CD4-positive, alpha-beta memory T cell (primary cell): ENCODE data around the gene TMEM52. TPM values are rescaled to one million over a fixed set of nuclear protein-coding genes. Genes with fewer than 3 reads are reported as not detected.
A peak's percentile ranks its signal among the peaks of the same experiment; 100 is the strongest.
"Not testable (repeated sequence)": the region's sequence is repeated elsewhere in the genome, so short reads cannot be mapped to it uniquely, and the experiment has no call there.

Source experiments
- CTCF ChIA-PET: fragments of 350-600 bp; sonication (Branson Sonifier 250); formaldehyde crosslinking; loops from one replicate; lab custom pipeline; 2021; ENCODE audit warnings: inconsistent platforms; ENCODE audit not compliant: partially characterized antibody; lab: Charles Lee
- POLR2A ChIA-PET: fragments of 350-600 bp; sonication (Branson Sonifier 250); formaldehyde crosslinking; loops from one replicate; lab custom pipeline; 2021; ENCODE audit not compliant: partially characterized antibody; lab: Charles Lee
- DNase-seq, 5 donors: peaks; one replicate each; pipeline versions ENCODE4 v3.0.0 to v3.0.0-alpha.2; 2020 to 2022; ENCODE audit warnings: mixed read lengths in 1 of 5
- H3K27ac ChIP-seq: one replicate; pipeline ENCODE4 v1.7.0; 2013; ENCODE audit warnings: low read depth, low read length
- H3K27me3 ChIP-seq: 2 replicates; pipeline ENCODE4 v1.7.0; 2013; ENCODE audit warnings: mild to moderate bottlenecking, low read length, moderate library complexity; ENCODE audit not compliant: insufficient read depth
- H3K36me3 ChIP-seq: 2 replicates; pipeline ENCODE4 v1.7.0; 2013; ENCODE audit warnings: mild to moderate bottlenecking, low read length, moderate library complexity; ENCODE audit not compliant: insufficient read depth
- H3K4me1 ChIP-seq: 2 replicates; pipeline ENCODE4 v1.7.0; 2013; ENCODE audit warnings: mild to moderate bottlenecking, low read length, moderate library complexity; ENCODE audit not compliant: insufficient read depth
- H3K4me3 ChIP-seq, 2 donors: one replicate each; pipeline ENCODE4 v1.7.0; 2013; ENCODE audit warnings: low read length in 2 of 2, mild to moderate bottlenecking in 1 of 2
- H3K9me3 ChIP-seq, 2 donors: one replicate each; pipeline ENCODE4 v1.7.0; 2013; ENCODE audit warnings: low read length in 2 of 2, control low read depth in 1 of 2; ENCODE audit not compliant: control insufficient read depth in 1 of 2
- H3K27ac Mint-ChIP-seq, 7 donors: one replicate each; pipeline ENCODE4 v1.8.0; 2020 to 2021; ENCODE audit warnings: mixed read lengths in 7 of 7, mild to moderate bottlenecking in 6 of 7, inconsistent platforms in 3 of 7, moderate library complexity in 3 of 7
- H3K27me3 Mint-ChIP-seq, 2 donors: one replicate each; pipeline ENCODE4 v1.8.0; 2020 to 2021; ENCODE audit warnings: mixed read lengths in 2 of 2
- H3K36me3 Mint-ChIP-seq, 2 donors: one replicate each; pipeline ENCODE4 v1.8.0; 2020 to 2021; ENCODE audit warnings: mixed read lengths in 2 of 2, inconsistent platforms in 1 of 2, mild to moderate bottlenecking in 1 of 2
- H3K4me1 Mint-ChIP-seq, 4 donors: one replicate each; pipeline ENCODE4 v1.8.0; 2020 to 2021; ENCODE audit warnings: mixed read lengths in 4 of 4, mild to moderate bottlenecking in 1 of 4
- H3K4me3 Mint-ChIP-seq, 8 donors: one replicate each; pipeline ENCODE4 v1.8.0; 2020 to 2021; ENCODE audit warnings: mixed read lengths in 8 of 8, mild to moderate bottlenecking in 7 of 8, moderate library complexity in 6 of 8, inconsistent platforms in 3 of 8
- H3K9me3 Mint-ChIP-seq, 8 donors: one replicate each; pipeline ENCODE4 v1.8.0; 2020 to 2021; ENCODE audit warnings: mixed read lengths in 8 of 8, mild to moderate bottlenecking in 5 of 8, inconsistent platforms in 3 of 8, moderate library complexity in 1 of 8
- intact Hi-C: fragments of 100-400 bp; cut with micrococcal nuclease; formaldehyde crosslinking; loops from one replicate; pipeline ENCODE4 v1.15.1; 2023
- polyA plus RNA-seq, 2 donors: library from polyadenylated mRNA; unstranded; fragments of 300-500 nt; fragmentation: Illumina TruSeq; gene quantifications; one replicate each; pipeline ENCODE4 v1.2.3, GENCODE V29; 2021
- total RNA-seq, 2 experiments: library from RNA; stranded (reverse); gene quantifications; one replicate each; pipeline ENCODE4 v1.2.3, GENCODE V29; 2021

TMEM52 gene
- total and polyA plus RNA-seq, 4 experiments from 2014 or later, result 0.55 TPM; not detected in 3

DNA sequence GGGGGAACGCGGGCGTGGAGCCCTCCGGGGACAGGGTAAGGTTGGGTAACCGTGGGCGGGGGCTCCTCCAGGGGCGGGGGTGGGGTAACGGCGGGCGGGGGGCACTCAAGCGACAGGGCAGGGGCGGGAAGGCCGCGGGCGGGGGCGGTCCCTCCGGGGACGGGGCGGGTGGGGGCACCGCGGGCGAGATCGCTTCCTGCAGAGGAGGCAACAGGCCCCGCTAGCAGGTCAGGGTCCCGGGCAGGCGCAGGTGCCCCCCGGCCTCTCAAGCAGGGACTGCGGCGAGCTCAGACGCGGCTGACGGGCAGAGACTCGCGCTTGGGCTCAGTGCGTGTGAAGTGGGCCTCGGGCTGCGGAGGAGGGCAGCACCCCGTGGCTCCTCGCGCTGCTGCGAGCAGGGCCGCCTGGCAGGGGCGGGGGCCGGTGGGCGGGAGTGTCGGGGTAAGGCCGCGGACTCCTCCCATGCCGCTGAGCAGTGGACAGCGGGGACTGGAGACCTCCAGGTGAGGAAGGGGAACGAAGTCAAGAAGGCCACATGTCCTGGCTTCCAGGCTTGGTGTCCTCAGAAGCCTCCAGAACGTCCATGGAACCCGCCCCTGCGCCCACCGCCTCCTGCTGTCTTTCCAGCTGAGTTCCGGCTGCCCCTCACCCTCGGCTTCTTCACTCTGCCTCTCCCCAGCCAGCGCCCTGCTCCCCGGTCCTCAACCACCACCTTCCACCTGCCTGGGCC, 27.6 kb downstream of the TMEM52 start:
- H3K4me1 ChIP-seq, result peaks cover 58% of the 10 kb centered on the region
- peak overlapping the region; percentile 91 for H3K27ac ChIP-seq
- intact Hi-C loops, result loop anchor here (1.0 to 5.0 kb wide), 2 partner anchors 18 to 34 kb away; no protein-coding TSS in a partner anchor
- CTCF ChIA-PET, result interaction anchor here (1.0 to 1.7 kb wide), 3 partner anchors 14 to 112 kb away, joined by 4 to 10 read pairs (median 5); no protein-coding TSS in a partner anchor
- no peaks in the 10 kb centered on the region for H3K27me3 ChIP-seq
- H3K36me3 ChIP-seq, result no peaks in the 10 kb centered on the region
- Mint-ChIP-seq H3K4me1 (peaks cover 24 to 66% (median 46%) of the 10 kb centered on the region in 4 donors), H3K36me3 (peaks cover 4 to 12% of the 10 kb centered on the region in 2 donors), H3K4me3 (peak overlapping the region; percentile 78 to 95 (median 90)), H3K27ac (peak overlapping the region; percentile 93 to 99 (median 97)), H3K27me3 (peaks cover 0 to 4% of the 10 kb centered on the region in 2 donors), H3K9me3 (peaks cover 0 to 1% (median 0%) of the 10 kb centered on the region in 8 donors)
- DNase-seq, result peak in 3 of 5 donors; percentile 11 to 71 (median 16)
- POLR2A ChIA-PET, result interaction anchor here (0.6 to 2.4 kb wide), 9 partner anchors 8 to 346 kb away, joined by 3 to 28 read pairs (median 4); no protein-coding TSS in a partner anchor
- H3K4me3 ChIP-seq, result peak overlapping the region; percentile 29 to 69
- no peaks in the 10 kb centered on the region for H3K9me3 ChIP-seq

DNA sequence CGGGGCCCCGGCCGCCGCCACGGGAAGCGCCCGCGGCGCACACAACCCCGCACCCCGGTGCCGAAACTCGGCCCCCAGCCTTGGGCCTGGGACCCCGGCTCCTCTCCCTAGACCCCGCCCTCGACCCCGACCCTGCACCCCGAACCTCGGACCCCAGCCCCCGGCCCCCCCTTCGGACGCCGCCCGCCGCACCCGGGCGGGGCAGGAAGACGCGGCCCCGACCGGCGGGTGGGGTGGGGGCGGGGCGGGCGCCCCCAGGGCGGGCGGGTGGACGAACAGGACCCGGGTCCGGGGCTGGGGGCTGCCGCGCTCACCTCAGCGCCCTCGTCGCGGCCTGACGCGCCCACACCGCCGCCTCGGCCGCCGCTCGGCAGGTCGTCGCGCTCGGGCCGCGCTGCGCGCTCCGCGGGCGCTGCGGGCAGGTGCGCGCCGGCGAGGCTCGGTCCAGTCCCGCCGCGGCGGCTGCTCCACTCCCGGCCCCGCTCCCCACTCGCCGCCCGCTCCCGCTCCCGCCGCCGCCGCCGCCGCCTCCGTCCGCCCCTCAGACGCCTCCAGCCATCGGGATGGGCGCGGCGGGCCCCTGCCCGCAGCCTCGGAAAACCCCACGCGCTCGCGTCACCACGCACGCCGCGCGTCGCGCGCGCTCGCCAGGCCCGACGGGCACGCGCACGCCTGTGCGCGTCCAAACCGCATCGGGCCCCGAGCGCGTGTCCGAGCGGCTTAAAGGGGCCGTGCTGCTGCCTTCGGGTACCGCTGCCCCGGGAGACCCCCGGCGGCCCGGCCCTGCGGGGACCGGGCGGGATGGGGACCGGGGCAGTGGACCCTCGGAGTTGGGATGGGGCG, 28.4 kb downstream of the TMEM52 start, which contains the start of gene GNB1:
GNB1 (minus strand) TSS at position 582 of the 843 bp plus-strand sequence. CDS start 65,634 bp downstream, outside the sequence.
- H3K27me3 Mint-ChIP-seq, result peaks cover 0 to 4% of the 10 kb centered on the region in 2 donors
- POLR2A ChIA-PET, result interaction anchor here (1.1 to 2.4 kb wide), 4 partner anchors 7 to 114 kb away, joined by 3 to 28 read pairs (median 4); no protein-coding TSS in a partner anchor
- CTCF ChIA-PET, result interaction anchor here (1.6 to 1.7 kb wide), 2 partner anchors 15 to 18 kb away, joined by 5 to 10 read pairs; no protein-coding TSS in a partner anchor

DNA sequence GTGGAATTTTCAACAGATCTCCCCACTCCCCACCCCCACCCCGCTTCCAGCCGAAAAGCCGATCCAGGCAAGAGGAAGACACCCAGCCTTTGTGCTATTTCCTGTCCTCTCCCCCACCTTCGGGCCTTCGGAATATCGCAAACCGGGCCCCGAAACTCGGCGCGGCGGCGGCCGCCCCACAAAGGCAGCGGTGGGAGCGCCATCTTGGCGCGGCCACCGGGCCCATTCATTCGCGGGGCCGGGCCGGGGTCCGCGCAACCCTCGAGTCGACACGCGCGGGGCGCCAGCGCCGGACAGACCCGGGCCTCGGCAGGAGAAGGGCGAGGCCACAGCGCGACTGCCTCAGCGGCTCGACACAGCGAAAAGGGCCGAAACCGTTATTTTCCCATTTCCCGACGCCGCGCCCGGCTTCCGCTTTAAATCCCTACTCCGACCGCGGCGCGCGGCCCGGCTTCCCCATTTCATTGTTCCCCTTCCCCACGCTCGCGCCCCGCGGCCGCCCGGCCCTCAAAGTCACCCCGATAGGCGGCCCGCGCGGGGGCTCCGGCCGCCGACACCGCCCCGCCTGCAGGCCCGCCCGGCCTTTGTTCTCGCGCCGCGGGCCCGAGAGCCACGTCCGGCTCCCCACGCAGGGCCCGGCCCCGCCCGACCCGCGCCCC, 29.1 kb downstream of the TMEM52 start:
- Mint-ChIP-seq H3K27me3 (peaks cover 0 to 2% of the 10 kb centered on the region in 2 donors), H3K9me3 (peaks cover 0 to 1% (median 0%) of the 10 kb centered on the region in 8 donors), H3K36me3 (peaks cover 8 to 14% of the 10 kb centered on the region in 2 donors), H3K4me1 (peaks cover 29 to 67% (median 48%) of the 10 kb centered on the region in 4 donors), H3K4me3 (peak overlapping the region; percentile 71 to 93 (median 87)), H3K27ac (peak overlapping the region; percentile 81 to 94 (median 88))
- DNase-seq, result peak in 4 of 5 donors; percentile 40 to 62 (median 50)
- Histone ChIP-seq H3K9me3 (no peaks in the 10 kb centered on the region), H3K36me3 (no peaks in the 10 kb centered on the region), H3K27me3 (no peaks in the 10 kb centered on the region), H3K4me1 (peaks cover 66% of the 10 kb centered on the region), H3K4me3 (peak overlapping the region; percentile 74 to 76), H3K27ac (peak overlapping the region; percentile 91)
- ChIA-PET POLR2A (interaction anchor here (0.6 to 2.9 kb wide), 3 partner anchors 19 to 110 kb away, joined by 3 to 15 read pairs (median 10); no protein-coding TSS in a partner anchor), CTCF (interaction anchor here (4.1 kb wide), 1 partner anchor 16 kb away, joined by 16 read pairs; no protein-coding TSS in a partner anchor)
- intact Hi-C loops, result loop anchor here (5.0 to 10.0 kb wide), 2 partner anchors 33 to 65 kb away; no protein-coding TSS in a partner anchor

More for the DNA sequence above, 28.4 kb downstream of the TMEM52 start, which contains the start of gene GNB1:
- H3K36me3 ChIP-seq, result no peaks in the 10 kb centered on the region
- peaks cover 66% of the 10 kb centered on the region for H3K4me1 ChIP-seq
- DNase-seq, result peak; percentile 82 to 95 (median 93)
- H3K27ac ChIP-seq, result peak within 1 kb of the TSS; percentile 91
- peak within 1 kb of the TSS; percentile 81 to 95 (median 91) for H3K4me3 Mint-ChIP-seq
- no peaks in the 10 kb centered on the region for H3K9me3 ChIP-seq
- H3K27me3 ChIP-seq, result no peaks in the 10 kb centered on the region
- H3K4me3 ChIP-seq, result peak within 1 kb of the TSS; percentile 74 to 76
- peaks cover 8 to 14% of the 10 kb centered on the region in 2 donors for H3K36me3 Mint-ChIP-seq
- peaks cover 0 to 1% (median 0%) of the 10 kb centered on the region in 8 donors for H3K9me3 Mint-ChIP-seq
- peak within 1 kb of the TSS; percentile 93 to 99 (median 97) for H3K27ac Mint-ChIP-seq
- H3K4me1 Mint-ChIP-seq, result peaks cover 29 to 72% (median 51%) of the 10 kb centered on the region in 4 donors
- intact Hi-C loops, result loop anchor here (1.0 to 5.0 kb wide), 2 partner anchors 19 to 33 kb away; no protein-coding TSS in a partner anchor

DNA sequence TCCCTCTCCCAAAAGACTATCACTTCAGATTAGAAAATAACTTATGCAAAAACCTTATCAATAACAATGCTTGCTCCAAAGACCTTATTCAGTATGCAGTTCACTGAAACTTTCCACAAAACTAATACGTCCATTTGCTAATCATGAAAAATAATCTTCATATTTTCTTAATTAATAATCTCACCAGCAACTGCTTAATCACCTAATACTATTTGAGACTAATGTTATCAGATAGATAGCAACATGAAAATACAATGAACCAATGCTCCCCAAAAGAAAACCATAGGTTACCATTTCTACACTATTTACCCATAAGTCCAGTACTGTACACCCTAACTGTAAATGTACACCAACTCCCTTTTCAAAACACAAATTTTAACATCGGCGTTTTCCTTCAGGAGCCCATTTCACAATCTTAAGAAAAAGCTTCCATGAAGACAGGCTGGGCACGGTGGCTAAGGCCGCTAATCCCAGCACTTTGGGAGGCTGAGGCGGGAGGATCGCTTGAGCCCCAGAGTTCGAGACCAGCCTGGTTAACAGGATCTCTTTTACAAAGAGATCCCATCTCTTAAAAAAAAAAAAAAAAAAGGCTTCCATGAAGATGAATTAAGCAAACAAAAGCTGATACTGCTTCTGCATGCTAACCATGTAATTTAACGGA, 29.9 kb downstream of the TMEM52 start:
- peaks cover 66% of the 10 kb centered on the region for H3K4me1 ChIP-seq
- CTCF ChIA-PET, result interaction anchor here (1.1 to 4.1 kb wide), 3 partner anchors 17 to 22 kb away, joined by 4 to 16 read pairs (median 9); no protein-coding TSS in a partner anchor

DNA sequence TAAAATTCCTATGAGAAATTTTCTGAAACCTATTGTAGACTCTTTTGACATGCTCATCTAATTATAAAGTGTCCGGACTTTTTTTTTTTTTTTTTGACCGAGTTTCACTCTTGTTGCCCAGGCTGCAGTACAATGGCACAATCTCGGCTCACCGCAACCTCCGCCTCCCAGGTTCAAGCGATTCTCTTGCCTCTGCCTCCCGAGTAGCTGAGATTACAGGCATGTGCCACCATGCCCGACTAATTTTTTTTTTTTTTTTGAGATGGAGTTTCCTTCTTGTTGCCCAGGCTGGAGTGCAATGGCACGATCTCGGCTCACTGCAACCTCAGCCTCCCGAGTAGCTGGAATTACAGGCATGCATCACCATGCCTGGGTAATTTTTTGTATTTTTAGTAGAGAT, 35.2 kb downstream of the TMEM52 start:
- Mint-ChIP-seq H3K4me3 (peak overlapping the region in 6 of 8 donors; percentile 31 to 67 (median 44)), H3K27ac (peak overlapping the region in 3 of 7 donors; percentile 17 to 81 (median 78)), H3K4me1 (peaks cover 47 to 85% (median 68%) of the 10 kb centered on the region in 4 donors), H3K36me3 (peaks cover 9 to 27% of the 10 kb centered on the region in 2 donors)
- intact Hi-C loops, result loop anchor here (10.0 kb wide), 1 partner anchor 59 kb away; no protein-coding TSS in a partner anchor
- ChIA-PET POLR2A (interaction anchor here (0.7 to 1.4 kb wide), 3 partner anchors 8 to 104 kb away, joined by 3 to 6 read pairs (median 3); no protein-coding TSS in a partner anchor), CTCF (interaction anchor here (0.9 to 1.3 kb wide), 3 partner anchors 12 to 25 kb away, joined by 3 to 4 read pairs (median 4); no protein-coding TSS in a partner anchor)
- not testable (repeated sequence) for H3K36me3 ChIP-seq, H3K27ac ChIP-seq, H3K27me3 Mint-ChIP-seq, DNase-seq, H3K9me3 Mint-ChIP-seq, H3K4me3 ChIP-seq, H3K27me3 ChIP-seq, H3K9me3 ChIP-seq
- H3K4me1 ChIP-seq, result peaks cover 93% of the 10 kb centered on the region

More for the DNA sequence above, 29.9 kb downstream of the TMEM52 start:
- Mint-ChIP-seq H3K4me3 (peak overlapping the region; percentile 71 to 93 (median 87)), H3K4me1 (peaks cover 29 to 65% (median 44%) of the 10 kb centered on the region in 4 donors), H3K27me3 (no peaks in the 10 kb centered on the region), H3K36me3 (peaks cover 8 to 18% of the 10 kb centered on the region in 2 donors), H3K27ac (peak overlapping the region; percentile 81 to 94 (median 88)), H3K9me3 (peaks cover 0 to 1% (median 0%) of the 10 kb centered on the region in 8 donors)
- POLR2A ChIA-PET, result interaction anchor here (0.6 to 2.9 kb wide), 6 partner anchors 10 to 109 kb away, joined by 3 to 15 read pairs (median 4); no protein-coding TSS in a partner anchor
- Histone ChIP-seq H3K4me3 (peak overlapping the region; percentile 74 to 76), H3K9me3 (no peaks in the 10 kb centered on the region), H3K27me3 (no peaks in the 10 kb centered on the region), H3K36me3 (no peaks in the 10 kb centered on the region), H3K27ac (peak overlapping the region; percentile 91)
- DNase-seq, result no peak
- intact Hi-C loops, result loop anchor here (10.0 kb wide), 1 partner anchor 64 kb away; no protein-coding TSS in a partner anchor
